Esophagus muscularis mucosa (tissue), 4 donors: ENCODE data around the gene PAOX. TPM values are rescaled to one million over a fixed set of nuclear protein-coding genes. Genes with fewer than 3 reads are reported as not detected.

Experiments
- DNase-seq: peaks from one replicate; pipeline ENCODE4 v3.0.0-alpha.2; 2017; ENCODE audit errors: extremely low spot score
- H3K27ac ChIP-seq, 4 donors: fragments of 200-600 bp; sonication (generic); replicated peaks in 1 of 4; 1 replicate in 3 of 4; 2 replicates in 1 of 4; pipeline ENCODE4 v1.5.1; 2016 to 2019; ENCODE audit warnings: mild to moderate bottlenecking in 1 of 4
- H3K27me3 ChIP-seq, 4 donors: fragments of 200-600 bp; sonication (generic); one replicate each; pipeline versions ENCODE4 v1.5.1 to v1.6.0; 2016 to 2019
- H3K36me3 ChIP-seq, 4 donors: fragments of 200-600 bp; sonication (generic); one replicate each; pipeline ENCODE4 v1.5.1; 2016 to 2019
- H3K4me1 ChIP-seq, 4 donors: fragments of 200-600 bp; sonication (generic); one replicate each; pipeline ENCODE4 v1.5.1; 2016 to 2019
- H3K4me3 ChIP-seq, 4 donors: fragments of 200-600 bp; sonication (generic); 1 replicate in 2 of 4; 2 replicates in 2 of 4; pipeline ENCODE4 v1.5.1; 2016 to 2019; ENCODE audit warnings: mild to moderate bottlenecking in 4 of 4, moderate library complexity in 1 of 4
- H3K9me3 ChIP-seq, 4 donors: fragments of 200-600 bp; sonication (generic); 1 replicate in 3 of 4; 2 replicates in 1 of 4; pipeline ENCODE4 v1.5.1; 2016 to 2019
- CTCF ChIP-seq, 3 experiments: fragments of 200-600 bp in 2 of 3; fragments of 450-650 bp in 1 of 3; sonication (generic) in 2 of 3; IDR thresholded peaks; one replicate each; pipeline ENCODE4 v1.5.1; 2017 to 2019; ENCODE audit warnings: antibody characterized with exemption in 3 of 3, mild to moderate bottlenecking in 2 of 3, moderate library complexity in 1 of 3
- EP300 ChIP-seq: sonication (generic); formaldehyde crosslinking; IDR thresholded peaks from one replicate; pipeline ENCODE4 v1.6.1; 2017; ENCODE audit warnings: antibody characterized with exemption
- POLR2A ChIP-seq: fragments of 450-650 bp; IDR thresholded peaks from one replicate; pipeline ENCODE4 v1.6.1; 2017; ENCODE audit warnings: antibody characterized with exemption, moderate library complexity, mild to moderate bottlenecking, low read depth
- POLR2AphosphoS5 ChIP-seq, 2 donors: sonication (generic); formaldehyde crosslinking; IDR thresholded peaks; one replicate each; pipeline ENCODE4 v1.6.1; 2017; ENCODE audit warnings: antibody characterized with exemption in 2 of 2
- WGBS: methylation state at CpG from one replicate; pipeline ENCODE4 v1.1.5; 2018; 5-methylcytosine and 5-hydroxymethylcytosine counted together
- intact Hi-C: fragments of 100-400 bp; cut with DNase I; formaldehyde crosslinking; loops from one replicate; pipeline ENCODE4 v1.15.1; 2023
- total RNA-seq, 4 donors: library from RNA; depleted of rRNA; stranded (reverse); fragments of >200 nt; gene quantifications; one replicate each; pipeline versions ENCODE4 v1.1.0 to v1.2.1, GENCODE V29; 2016

Gene PAOX
- total RNA-seq, 4 donors from 2014 or later, result 10.1 to 15.0 (median 14.3) TPM

- WGBS, result 84% methylated on average over 28 of the region's 41 CpGs
- DNase-seq, result no peak
- Histone ChIP-seq H3K4me1 (peaks cover 16 to 23% (median 17%) of the 10 kb centered on the region in 4 donors), H3K27ac (peak overlapping the region in 3 of 4 donors; percentile 33 to 63 (median 52)), H3K9me3 (no peaks in the 10 kb centered on the region), H3K27me3 (peaks cover 0 to 44% (median 10%) of the 10 kb centered on the region in 4 donors), H3K36me3 (peaks cover 0 to 21% (median 18%) of the 10 kb centered on the region in 4 donors), H3K4me3 (peak overlapping the region; percentile 59 to 74 (median 62))
- intact Hi-C loops, result no loop called here
- TF ChIP-seq CTCF (IDR thresholded peaks at IDR 0.05) (no peak), POLR2AphosphoS5 (IDR thresholded peaks at IDR 0.05) (no peak), POLR2A (no peak), EP300 (no peak)
Measured at GRCh38 chr10:133358162-133358924, 20.7 kb upstream of the PAOX start.

- Histone ChIP-seq H3K36me3 (peaks cover 0 to 27% (median 23%) of the 10 kb centered on the region in 4 donors), H3K4me1 (peaks cover 16 to 23% (median 17%) of the 10 kb centered on the region in 4 donors), H3K27me3 (peaks cover 0 to 39% (median 10%) of the 10 kb centered on the region in 4 donors), H3K9me3 (no peaks in the 10 kb centered on the region), H3K27ac (peak overlapping the region in 2 of 4 donors; percentile 52 to 63), H3K4me3 (no peak overlapping the region)
- intact Hi-C loops, result no loop called here
- no peak for TF ChIP-seq CTCF (IDR thresholded peaks at IDR 0.05)
- no peak for TF ChIP-seq POLR2AphosphoS5 (IDR thresholded peaks at IDR 0.05)
- no peak for TF ChIP-seq EP300
- TF ChIP-seq POLR2A, result no peak
- DNase-seq, result no peak
- 81% methylated on average over 10 of the region's 11 CpGs for WGBS
Measured at GRCh38 chr10:133358925-133359310, 20.1 kb upstream of the PAOX start.

DNA sequence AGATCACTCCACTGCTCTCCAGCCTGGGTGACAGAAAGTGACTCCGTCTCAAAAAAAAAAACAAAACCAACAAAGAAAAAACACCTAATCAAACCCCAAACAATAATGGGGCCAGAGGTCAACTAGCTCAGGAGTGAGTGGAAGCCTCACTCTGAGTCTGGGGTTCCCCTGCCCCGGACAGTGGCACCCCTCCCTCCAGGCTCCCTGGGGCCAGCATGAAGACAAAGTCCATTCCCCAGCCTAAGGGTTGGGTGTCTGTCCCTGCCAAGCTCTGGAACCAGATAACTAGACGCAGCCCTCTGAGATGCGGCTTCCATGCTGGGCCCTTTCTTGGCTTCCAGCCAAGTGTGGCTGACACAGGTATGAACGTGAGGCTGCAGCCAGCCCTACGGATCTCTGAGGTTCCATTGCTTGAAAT lies 19.5 kb upstream of the PAOX start:
- peaks cover 3 to 33% (median 30%) of the 10 kb centered on the region in 4 donors for H3K36me3 ChIP-seq
- DNase-seq, result no peak
- intact Hi-C loops, result no loop called here
- peaks cover 16 to 23% (median 17%) of the 10 kb centered on the region in 4 donors for H3K4me1 ChIP-seq
- no peak for TF ChIP-seq POLR2A
- no peak for TF ChIP-seq CTCF (IDR thresholded peaks at IDR 0.05)
- no peak for TF ChIP-seq EP300
- WGBS, result 45% methylated on average over 5 of the region's 6 CpGs
- H3K9me3 ChIP-seq, result no peaks in the 10 kb centered on the region
- H3K4me3 ChIP-seq, result no peak overlapping the region
- H3K27me3 ChIP-seq, result peaks cover 0 to 33% (median 10%) of the 10 kb centered on the region in 4 donors
- H3K27ac ChIP-seq, result no peak overlapping the region

- no peak for TF ChIP-seq EP300
- no peak for TF ChIP-seq POLR2A
- TF ChIP-seq POLR2AphosphoS5 (IDR thresholded peaks at IDR 0.05), result no peak
- TF ChIP-seq CTCF (IDR thresholded peaks at IDR 0.05), result no peak
- H3K36me3 ChIP-seq, result peaks cover 8 to 38% (median 35%) of the 10 kb centered on the region in 4 donors
- WGBS, result 90% methylated on average over 17 of the region's 17 CpGs
- DNase-seq, result no peak
- no peak overlapping the region for H3K27ac ChIP-seq
- intact Hi-C loops, result no loop called here
- peaks cover 0 to 28% (median 10%) of the 10 kb centered on the region in 4 donors for H3K27me3 ChIP-seq
- H3K9me3 ChIP-seq, result no peaks in the 10 kb centered on the region
- H3K4me1 ChIP-seq, result peaks cover 17 to 23% (median 18%) of the 10 kb centered on the region in 4 donors
- H3K4me3 ChIP-seq, result no peak overlapping the region
Measured at GRCh38 chr10:133359972-133360610, 19.0 kb upstream of the PAOX start.
